ENCODE data around the gene DNAJB12. TPM values are rescaled to one million over a fixed set of nuclear protein-coding genes. Genes with fewer than 3 reads are reported as not detected.

DNAJB12 gene
- total RNA-seq, 6 experiments from 2014 or later, result 16.6 to 22.1 (median 19.2) TPM

- peak; percentile 89 to 94 (median 91) for DNase-seq
- Histone ChIP-seq H3K4me3 (no peak overlapping the region), H3K27ac (peak overlapping the region; percentile 90 to 97 (median 94)), H3K4me1 (peaks cover 0 to 48% (median 31%) of the 10 kb centered on the region in 4 donors), H3K36me3 (peaks cover 0 to 26% (median 7%) of the 10 kb centered on the region in 4 donors), H3K9me3 (no peaks in the 10 kb centered on the region), H3K27me3 (no peaks in the 10 kb centered on the region)
- 24% methylated on average over 2 of the region's 5 CpGs for WGBS (ENCODE audit: insufficient coverage, low coverage, low lambda C conversion rate, missing lambda C conversion rate)
- intact Hi-C loops (cut with DNase I), result loop anchor here in 1 of 2 donors (10.0 kb wide), 1 partner anchor 212 kb away; no protein-coding TSS in a partner anchor
- peak; percentile 50 to 66 (median 61) for ATAC-seq
- peak; percentile 98 to 99 (median 98) for TF ChIP-seq CTCF (IDR thresholded peaks at IDR 0.05)
- no peak for TF ChIP-seq POLR2A (IDR thresholded peaks at IDR 0.05)
These were observed 17.6 kb downstream of the DNAJB12 start for GRCh38 chr10:72337039-72337629.

DNA sequence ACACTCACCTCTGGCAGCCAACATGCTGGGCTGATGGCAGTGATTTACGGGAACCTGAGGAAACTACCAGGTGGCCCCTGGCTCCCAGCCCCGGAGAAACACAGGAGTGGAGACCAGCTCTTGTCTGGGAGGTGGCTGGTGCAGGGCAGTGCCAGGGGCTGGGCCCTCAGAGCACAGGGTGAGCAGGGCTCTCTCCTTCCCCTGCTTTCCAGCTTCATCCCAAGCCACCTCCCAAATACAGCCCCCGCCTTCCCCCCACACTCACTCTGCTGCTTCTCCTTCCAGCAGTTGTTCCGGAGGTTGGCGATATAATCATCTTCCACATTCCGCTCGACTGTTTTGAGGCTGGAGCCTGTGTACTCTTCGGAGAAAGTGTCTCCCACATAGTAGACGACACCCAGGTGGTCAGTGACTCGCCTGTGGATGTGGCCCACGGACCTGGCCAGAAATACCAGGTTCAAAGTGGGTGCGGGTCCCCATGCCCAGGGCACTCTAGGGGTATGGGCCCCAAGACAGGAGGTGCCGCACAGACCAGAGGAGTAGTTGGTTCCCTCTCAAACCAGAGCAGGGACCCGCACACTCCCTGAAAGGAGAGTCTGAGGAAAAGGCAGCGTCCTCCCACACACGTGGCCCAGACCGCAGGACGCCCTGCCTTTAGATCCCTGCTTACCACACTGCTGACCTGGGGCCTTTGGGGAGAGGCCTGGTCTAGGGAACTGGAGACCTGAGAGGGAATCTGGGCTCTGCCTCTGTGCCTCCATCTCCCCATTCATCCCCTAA lies 18.3 kb downstream of the DNAJB12 start:
- peaks cover 0 to 55% (median 35%) of the 10 kb centered on the region in 4 donors for H3K4me1 ChIP-seq
- peak overlapping the region; percentile 90 to 97 (median 94) for H3K27ac ChIP-seq
- ATAC-seq, result no peak
- WGBS (ENCODE audit: insufficient coverage, low coverage, low lambda C conversion rate, missing lambda C conversion rate), result 67% methylated on average over 5 of the region's 18 CpGs
- intact Hi-C loops (cut with DNase I), result loop anchor here in 1 of 2 donors (10.0 kb wide), 1 partner anchor 212 kb away; no protein-coding TSS in a partner anchor
- H3K4me3 ChIP-seq, result no peak overlapping the region
- no peak for TF ChIP-seq CTCF (IDR thresholded peaks at IDR 0.05)
- TF ChIP-seq POLR2A (IDR thresholded peaks at IDR 0.05), result no peak
- H3K36me3 ChIP-seq, result peaks cover 0 to 26% (median 7%) of the 10 kb centered on the region in 4 donors
- no peaks in the 10 kb centered on the region for H3K9me3 ChIP-seq
- peak in 1 of 3 donors; percentile 36 for DNase-seq
- H3K27me3 ChIP-seq, result no peaks in the 10 kb centered on the region

DNA sequence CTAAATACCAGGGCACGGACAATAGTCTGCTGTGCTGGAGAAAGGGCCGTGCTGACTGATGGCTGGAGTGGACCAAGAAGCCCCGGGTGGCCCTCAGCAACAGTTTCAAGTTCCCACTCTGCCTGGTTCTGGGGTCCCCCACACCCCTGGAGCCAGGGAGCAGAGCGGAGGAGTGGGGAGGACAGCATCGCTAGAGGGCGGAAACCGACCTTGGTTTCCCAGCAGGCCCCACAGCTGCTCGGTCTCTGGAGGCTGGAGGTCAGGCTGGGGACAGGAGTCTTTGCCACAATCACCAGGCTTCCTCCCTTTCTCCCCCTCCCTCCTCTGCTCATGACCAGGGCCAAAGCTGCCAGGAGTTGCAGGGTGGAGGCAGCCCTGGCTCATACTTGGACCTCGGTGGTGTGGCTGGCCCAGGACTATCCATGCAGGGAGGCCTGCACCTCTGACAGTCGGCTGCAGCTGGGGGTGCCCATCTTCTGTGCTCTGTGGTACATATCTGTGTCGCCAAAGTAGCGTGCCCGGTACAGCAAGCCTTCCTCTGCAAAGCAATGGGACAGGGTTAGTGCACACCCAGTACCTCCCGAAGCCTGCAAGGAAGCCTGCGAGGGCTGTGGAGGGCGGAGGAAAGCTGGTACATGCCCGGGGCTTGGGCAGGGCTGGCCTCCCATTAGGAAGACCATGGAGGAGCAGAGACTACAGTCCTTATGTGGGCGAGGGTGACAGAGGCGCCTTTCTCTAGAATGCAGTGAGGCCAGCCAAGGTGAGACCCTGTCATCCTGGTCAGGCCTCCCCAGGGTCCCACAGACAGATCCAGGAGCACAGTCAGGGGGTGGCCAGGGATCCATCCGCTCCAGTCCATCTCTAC lies 19.1 kb downstream of the DNAJB12 start:
- Histone ChIP-seq H3K27ac (peak overlapping the region; percentile 90 to 97 (median 94)), H3K4me1 (peaks cover 0 to 62% (median 39%) of the 10 kb centered on the region in 4 donors), H3K4me3 (no peak overlapping the region), H3K9me3 (no peaks in the 10 kb centered on the region), H3K36me3 (peaks cover 0 to 20% (median 7%) of the 10 kb centered on the region in 4 donors), H3K27me3 (no peaks in the 10 kb centered on the region)
- WGBS (ENCODE audit: insufficient coverage, low coverage, low lambda C conversion rate, missing lambda C conversion rate), result 50% methylated on average over 2 of the region's 20 CpGs
- intact Hi-C loops (cut with DNase I), result loop anchor here in 1 of 2 donors (10.0 kb wide), 1 partner anchor 211 kb away; no protein-coding TSS in a partner anchor
- DNase-seq, result peak in 2 of 3 donors; percentile 75 to 82
- ATAC-seq, result peak; percentile 22 to 46 (median 27)
- TF ChIP-seq CTCF (IDR thresholded peaks at IDR 0.05) (peak in 1 of 4 donors; percentile 8), POLR2A (IDR thresholded peaks at IDR 0.05) (no peak)

DNA sequence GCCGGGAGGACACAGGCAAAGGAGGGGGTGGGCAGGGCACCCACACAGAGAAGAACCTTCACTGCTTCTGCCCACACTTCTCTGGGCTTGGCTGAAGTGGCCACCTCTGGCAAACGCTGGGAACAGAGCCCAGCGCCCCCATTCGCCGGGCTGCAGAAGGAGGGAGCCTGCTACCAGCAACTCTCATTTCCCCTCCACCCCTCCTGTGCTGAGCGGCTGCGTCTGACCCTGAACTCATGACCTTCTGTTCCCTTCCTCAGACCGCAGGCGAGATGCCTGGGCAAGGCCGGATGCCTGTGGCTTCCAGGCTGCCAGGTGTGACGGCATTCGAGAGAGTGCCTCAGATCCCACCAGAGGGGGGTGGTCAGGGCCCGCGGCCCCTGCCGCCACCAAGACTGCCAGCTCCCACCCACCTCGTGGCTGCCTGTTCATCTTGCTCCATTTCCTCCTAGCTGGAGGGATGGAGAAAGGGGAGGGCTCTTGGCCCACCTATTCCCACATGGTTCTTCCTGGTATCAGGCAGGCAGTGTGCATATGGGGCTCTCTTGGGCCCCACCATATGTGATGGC lies 19.8 kb downstream of the DNAJB12 start:
- ATAC-seq, result peak; percentile 53 to 71 (median 63)
- DNase-seq, result peak; percentile 90 to 92 (median 92)
- Histone ChIP-seq H3K36me3 (peaks cover 0 to 16% (median 5%) of the 10 kb centered on the region in 4 donors), H3K27me3 (no peaks in the 10 kb centered on the region), H3K9me3 (no peaks in the 10 kb centered on the region), H3K4me1 (peaks cover 0 to 70% (median 43%) of the 10 kb centered on the region in 4 donors), H3K4me3 (no peak overlapping the region), H3K27ac (peak overlapping the region; percentile 90 to 97 (median 94))
- WGBS (ENCODE audit: insufficient coverage, low coverage, low lambda C conversion rate, missing lambda C conversion rate), result 0% methylated on average over 2 of the region's 16 CpGs
- intact Hi-C loops (cut with DNase I), result loop anchor here in 1 of 2 donors (10.0 kb wide), 1 partner anchor 210 kb away; no protein-coding TSS in a partner anchor
- TF ChIP-seq POLR2A (IDR thresholded peaks at IDR 0.05) (peak; percentile 40), CTCF (IDR thresholded peaks at IDR 0.05) (peak in 3 of 4 donors; percentile 10 to 19 (median 12))
